Activated naive CD8-positive, alpha-beta T cell treated with anti-CD3 and anti-CD28 coated beads, Interleukin-2, amount 50 U/mL, for 24 hours (primary cell): Measurements from ENCODE around the gene RPS10.

ENCODE experiments used
- ATAC-seq: fragments of 150-1000 bp; cut with Tn5 transposase; one replicate; pipeline ENCODE4 v1.10.0; 2021
- DNase-seq: peaks from one replicate; pipeline ENCODE4 v3.0.0; 2021
- H3K27ac Mint-ChIP-seq: one replicate; pipeline ENCODE4 v1.8.0; 2021; ENCODE audit warnings: mild to moderate bottlenecking, mixed read lengths
- H3K27me3 Mint-ChIP-seq: one replicate; pipeline ENCODE4 v1.8.0; 2021; ENCODE audit warnings: mixed read lengths
- H3K36me3 Mint-ChIP-seq: one replicate; pipeline ENCODE4 v1.8.0; 2021; ENCODE audit warnings: low read depth, mixed read lengths
- H3K4me1 Mint-ChIP-seq: one replicate; pipeline ENCODE4 v1.8.0; 2021; ENCODE audit warnings: mixed read lengths
- H3K4me3 Mint-ChIP-seq: one replicate; pipeline ENCODE4 v1.8.0; 2021; ENCODE audit warnings: mild to moderate bottlenecking, moderate library complexity, mixed read lengths
- H3K9me3 Mint-ChIP-seq: one replicate; pipeline ENCODE4 v1.8.0; 2021; ENCODE audit warnings: mixed read lengths

Gene RPS10

GRCh38 chr6:34392497-34393190 lies 33.2 kb downstream of the RPS10 start, which contains the start of gene NUDT3:
TSS of gene NUDT3 (minus strand) at chr6:34392669. CDS start at chr6:34392362, 307 bp downstream.
- H3K4me3 Mint-ChIP-seq: no peak within 1 kb of the TSS
- no peaks in the 10 kb centered on the region for H3K27me3 Mint-ChIP-seq
- peak; percentile 90 for ATAC-seq

GRCh38 chr6:34391786-34392496 lies 33.9 kb downstream of the RPS10 start:
- Mint-ChIP-seq H3K36me3 (peaks cover 3% of the 10 kb centered on the region), H3K27ac (no peak overlapping the region), H3K9me3 (peaks cover 3% of the 10 kb centered on the region), H3K27me3 (no peaks in the 10 kb centered on the region), H3K4me3 (no peak overlapping the region), H3K4me1 (peaks cover 21% of the 10 kb centered on the region)
- DNase-seq: peak; percentile 61
- ATAC-seq: peak; percentile 50

More at GRCh38 chr6:34392497-34393190, 33.2 kb downstream of the RPS10 start, which contains the start of gene NUDT3:
- H3K36me3 Mint-ChIP-seq: peaks cover 3% of the 10 kb centered on the region
- peaks cover 21% of the 10 kb centered on the region for H3K4me1 Mint-ChIP-seq
- peak within 1 kb of the TSS; percentile 93 for H3K27ac Mint-ChIP-seq
- peaks cover 3% of the 10 kb centered on the region for H3K9me3 Mint-ChIP-seq
- DNase-seq: peak; percentile 94

- no peak overlapping the region for H3K4me3 Mint-ChIP-seq
- DNase-seq (no peak), ATAC-seq (no peak)
- no peak overlapping the region for H3K27ac Mint-ChIP-seq
- H3K36me3 Mint-ChIP-seq: peaks cover under 1% of the 10 kb centered on the region
- H3K4me1 Mint-ChIP-seq: peaks cover 26% of the 10 kb centered on the region
- peaks cover under 1% of the 10 kb centered on the region for H3K9me3 Mint-ChIP-seq
- no peaks in the 10 kb centered on the region for H3K27me3 Mint-ChIP-seq
Observed at GRCh38 chr6:34391473-34391785, 34.4 kb downstream of the RPS10 start.

- Mint-ChIP-seq H3K4me1 (peaks cover 29% of the 10 kb centered on the region), H3K27me3 (no peaks in the 10 kb centered on the region), H3K36me3 (no peaks in the 10 kb centered on the region), H3K4me3 (no peak overlapping the region), H3K27ac (no peak overlapping the region), H3K9me3 (no peaks in the 10 kb centered on the region)
- no peak for ATAC-seq
- no peak for DNase-seq
Observed at GRCh38 chr6:34390531-34391472, 35.1 kb downstream of the RPS10 start.

- no peak overlapping the region for H3K27ac Mint-ChIP-seq
- H3K27me3 Mint-ChIP-seq: no peaks in the 10 kb centered on the region
Observed at GRCh38 chr6:34389034-34389433, 36.8 kb downstream of the RPS10 start.

GRCh38 chr6:34388421-34388820 lies 37.4 kb downstream of the RPS10 start:
- H3K9me3 Mint-ChIP-seq: no peaks in the 10 kb centered on the region
- H3K27ac Mint-ChIP-seq: no peak overlapping the region
- peaks cover 2% of the 10 kb centered on the region for H3K36me3 Mint-ChIP-seq
- H3K27me3 Mint-ChIP-seq: no peaks in the 10 kb centered on the region
- peaks cover 31% of the 10 kb centered on the region for H3K4me1 Mint-ChIP-seq
- DNase-seq (no peak), ATAC-seq (no peak)
- no peak overlapping the region for H3K4me3 Mint-ChIP-seq

More at GRCh38 chr6:34389034-34389433, 36.8 kb downstream of the RPS10 start:
- ATAC-seq: no peak
- H3K4me3 Mint-ChIP-seq: no peak overlapping the region
- DNase-seq: no peak
- H3K36me3 Mint-ChIP-seq: no peaks in the 10 kb centered on the region
- H3K4me1 Mint-ChIP-seq: peaks cover 32% of the 10 kb centered on the region
- H3K9me3 Mint-ChIP-seq: no peaks in the 10 kb centered on the region

GRCh38 chr6:34386316-34387137 lies 39.3 kb downstream of the RPS10 start:
- Mint-ChIP-seq H3K27me3 (no peaks in the 10 kb centered on the region), H3K9me3 (no peaks in the 10 kb centered on the region), H3K4me3 (no peak overlapping the region), H3K4me1 (peaks cover 26% of the 10 kb centered on the region), H3K27ac (peak overlapping the region; percentile 29), H3K36me3 (peaks cover 4% of the 10 kb centered on the region)
- ATAC-seq: no peak
- DNase-seq: no peak

- ATAC-seq: no peak
- H3K4me1 Mint-ChIP-seq: peaks cover 28% of the 10 kb centered on the region
- H3K4me3 Mint-ChIP-seq: no peak overlapping the region
Observed at GRCh38 chr6:34385793-34386195, 40.1 kb downstream of the RPS10 start.

GRCh38 chr6:34384321-34385153 lies 41.3 kb downstream of the RPS10 start:
- Mint-ChIP-seq H3K4me3 (no peak overlapping the region), H3K27me3 (no peaks in the 10 kb centered on the region), H3K27ac (no peak overlapping the region), H3K9me3 (no peaks in the 10 kb centered on the region), H3K4me1 (peaks cover 26% of the 10 kb centered on the region), H3K36me3 (peaks cover 8% of the 10 kb centered on the region)
- DNase-seq (no peak), ATAC-seq (no peak)

More at GRCh38 chr6:34385793-34386195, 40.1 kb downstream of the RPS10 start:
- no peak for DNase-seq
- Mint-ChIP-seq H3K27ac (no peak overlapping the region), H3K36me3 (peaks cover 8% of the 10 kb centered on the region), H3K9me3 (no peaks in the 10 kb centered on the region), H3K27me3 (no peaks in the 10 kb centered on the region)

- ATAC-seq (no peak), DNase-seq (no peak)
- H3K4me1 Mint-ChIP-seq: peaks cover 22% of the 10 kb centered on the region
- no peaks in the 10 kb centered on the region for H3K27me3 Mint-ChIP-seq
- no peaks in the 10 kb centered on the region for H3K9me3 Mint-ChIP-seq
- H3K27ac Mint-ChIP-seq: no peak overlapping the region
- peaks cover 8% of the 10 kb centered on the region for H3K36me3 Mint-ChIP-seq
- H3K4me3 Mint-ChIP-seq: no peak overlapping the region
Observed at GRCh38 chr6:34383656-34384320, 42.1 kb downstream of the RPS10 start.

GRCh38 chr6:34383161-34383631 lies 42.7 kb downstream of the RPS10 start:
- Mint-ChIP-seq H3K27ac (no peak overlapping the region), H3K9me3 (no peaks in the 10 kb centered on the region), H3K4me3 (no peak overlapping the region), H3K36me3 (peaks cover 9% of the 10 kb centered on the region), H3K4me1 (peaks cover 24% of the 10 kb centered on the region), H3K27me3 (no peaks in the 10 kb centered on the region)
- DNase-seq: no peak
- ATAC-seq: no peak

- DNase-seq (no peak), ATAC-seq (no peak)
- Mint-ChIP-seq H3K27ac (no peak overlapping the region), H3K9me3 (no peaks in the 10 kb centered on the region), H3K4me3 (no peak overlapping the region), H3K36me3 (peaks cover 10% of the 10 kb centered on the region), H3K27me3 (no peaks in the 10 kb centered on the region), H3K4me1 (peaks cover 17% of the 10 kb centered on the region)
Observed at GRCh38 chr6:34381081-34381480, 44.8 kb downstream of the RPS10 start.

- Mint-ChIP-seq H3K27me3 (no peaks in the 10 kb centered on the region), H3K36me3 (peaks cover 7% of the 10 kb centered on the region), H3K27ac (no peak overlapping the region), H3K4me3 (no peak overlapping the region), H3K4me1 (peaks cover 8% of the 10 kb centered on the region), H3K9me3 (no peaks in the 10 kb centered on the region)
- DNase-seq: no peak
- no peak for ATAC-seq
Observed at GRCh38 chr6:34378470-34378869, 47.4 kb downstream of the RPS10 start.
